SK-N-SH (cell line): ENCODE data around the gene BRCA2. TPM values are rescaled to one million over a fixed set of nuclear protein-coding genes. Genes with fewer than 3 reads are reported as not detected.

ENCODE experiments used
- CTCF ChIA-PET: fragments of 300-600, 350-600 bp; formaldehyde crosslinking; extraction: SDS; loops from one replicate; lab custom pipeline; 2021; lab: Yijun Ruan, JAX
- POLR2A ChIA-PET: fragments of 350-600 bp; sonication (Branson Sonifier 250); formaldehyde crosslinking; extraction: SDS; loops from one replicate; lab custom pipeline; 2020; ENCODE audit warnings: antibody characterized with exemption, inconsistent platforms; lab: Yijun Ruan, JAX
- DNase-seq: peaks from one replicate; pipeline ENCODE4 v3.0.0; 2012
- H2AFZ ChIP-seq: fragments of 200-600 bp; sonication (generic); 2 replicates; pipeline ENCODE4 v1.8.1; 2016; ENCODE audit warnings: antibody characterized with exemption, mild to moderate bottlenecking, low read depth
- H3F3A ChIP-seq: fragments of 200-600 bp; sonication (generic); replicated peaks from 2 replicates; pipeline ENCODE3; 2016; ENCODE audit warnings: antibody characterized with exemption, mild to moderate bottlenecking; ENCODE audit not compliant: insufficient read depth
- H3K27ac ChIP-seq, 2 experiments: fragments of 200-500 bp in 1 of 2; fragments of 200-600 bp in 1 of 2; sonication (Bioruptor generic) in 1 of 2; sonication (generic), shearing (Covaris generic) in 1 of 2; 2 replicates each; pipeline versions ENCODE4 v1.5.1 to v1.6.1; 2014 to 2016; ENCODE audit warnings: low read depth in 2 of 2, inconsistent platforms in 1 of 2, low read length in 1 of 2, mild to moderate bottlenecking in 1 of 2, mixed read lengths in 1 of 2
- H3K27me3 ChIP-seq: fragments of 200-600 bp; sonication (generic), shearing (Covaris generic); 2 replicates; pipeline ENCODE4 v1.6.1; 2016; ENCODE audit warnings: mixed run types; ENCODE audit not compliant: insufficient read depth
- H3K36me3 ChIP-seq, 2 experiments: fragments of 200-500 bp in 1 of 2; fragments of 200-600 bp in 1 of 2; sonication (Bioruptor generic) in 1 of 2; sonication (generic) in 1 of 2; replicated peaks in 1 of 2; 2 replicates each; pipeline versions ENCODE3 to v1.5.1; 2014 to 2016; ENCODE audit warnings: low read length in 1 of 2, mild to moderate bottlenecking in 1 of 2; ENCODE audit not compliant: insufficient read depth in 2 of 2, control insufficient read depth in 1 of 2
- H3K4me1 ChIP-seq, 2 experiments: fragments of 200-500 bp in 1 of 2; fragments of 200-600 bp in 1 of 2; sonication (Bioruptor generic) in 1 of 2; sonication (generic), shearing (Covaris generic) in 1 of 2; 2 replicates each; pipeline versions ENCODE4 v1.5.1 to v1.6.1; 2014 to 2016; ENCODE audit warnings: low read depth in 1 of 2, low read length in 1 of 2, mixed run types in 1 of 2; ENCODE audit not compliant: insufficient read depth in 2 of 2, control insufficient read depth in 1 of 2
- H3K4me2 ChIP-seq: fragments of 200-600 bp; sonication (generic), shearing (Covaris generic); 2 replicates; pipeline ENCODE4 v1.6.1; 2017; ENCODE audit warnings: mixed run types
- H3K4me3 ChIP-seq, 2 experiments: fragments of 200-500 bp in 1 of 2; fragments of 200-600 bp in 1 of 2; sonication (Bioruptor generic) in 1 of 2; sonication (generic), shearing (Covaris generic) in 1 of 2; 2 replicates each; pipeline versions ENCODE4 v1.5.1 to v1.8.1; 2014 to 2016; ENCODE audit warnings: low read depth in 2 of 2, inconsistent platforms in 1 of 2, low read length in 1 of 2, mild to moderate bottlenecking in 1 of 2, mixed read lengths in 1 of 2, moderate library complexity in 1 of 2
- H3K79me2 ChIP-seq: fragments of 200-600 bp; sonication (generic); 2 replicates; pipeline ENCODE4 v1.8.1; 2017; ENCODE audit warnings: mild to moderate bottlenecking; ENCODE audit not compliant: insufficient read depth
- H3K9ac ChIP-seq: fragments of 200-600 bp; sonication (generic); 2 replicates; pipeline ENCODE4 v1.6.1; 2017; ENCODE audit warnings: mixed run types
- H3K9me2 ChIP-seq: fragments of 200-600 bp; sonication (generic); 2 replicates; pipeline ENCODE4 v1.6.1; 2017; ENCODE audit warnings: mixed run types
- H3K9me3 ChIP-seq: fragments of 200-600 bp; sonication (generic); 2 replicates; pipeline ENCODE4 v1.6.1; 2017; ENCODE audit warnings: mixed run types, mild to moderate bottlenecking, moderate library complexity
- H4K20me1 ChIP-seq: fragments of 200-600 bp; sonication (generic); 2 replicates; pipeline ENCODE4 v1.6.1; 2017; ENCODE audit warnings: mild to moderate bottlenecking, mixed run types; ENCODE audit not compliant: insufficient read depth
- CHD2 ChIP-seq: fragments of 150-350 bp; IDR thresholded peaks from 2 replicates; pipeline ENCODE4 v1.6.1; 2018; ENCODE audit warnings: low read length; ENCODE audit not compliant: partially characterized antibody
- ELF1 ChIP-seq: IDR thresholded peaks from 2 replicates; pipeline ENCODE4 v1.4.0; 2012
- EP300 ChIP-seq, 2 experiments: IDR thresholded peaks; 2 replicates each; pipeline versions ENCODE4 v1.4.0 to v1.6.1; 2012; ENCODE audit warnings: borderline replicate concordance in 1 of 2, low read depth in 1 of 2, low read length in 1 of 2
- FOXJ3 ChIP-seq: sonication (generic); formaldehyde crosslinking; IDR thresholded peaks from 2 replicates; pipeline ENCODE4 v1.5.1; 2020; ENCODE audit warnings: mild to moderate bottlenecking, missing genetic modification reagents
- MXI1 ChIP-seq: IDR thresholded peaks from 2 replicates; pipeline ENCODE4 v1.6.1; 2012; ENCODE audit warnings: mild to moderate bottlenecking, low read depth, low read length, improper control_type of control experiment
- NFIC ChIP-seq: IDR thresholded peaks from 2 replicates; pipeline ENCODE4 v1.4.0; 2012; ENCODE audit warnings: borderline replicate concordance
- RAD21 ChIP-seq: IDR thresholded peaks from 2 replicates; pipeline ENCODE4 v1.6.1; 2012; ENCODE audit warnings: mild to moderate bottlenecking, low read length
- YY1 ChIP-seq: IDR thresholded peaks from 2 replicates; pipeline ENCODE4 v1.4.0; 2012; ENCODE audit warnings: low read depth, mild to moderate bottlenecking
- WGBS: methylation state at CpG from one replicate; pipeline ENCODE4 v1.1.6; 2017; ENCODE audit warnings: low lambda C conversion rate; 5-methylcytosine and 5-hydroxymethylcytosine counted together
- polyA plus RNA-seq, 3 experiments: library from polyadenylated mRNA; depleted of rRNA; stranded (reverse); fragments of >200 nt; gene quantifications; 2 replicates each; pipeline ENCODE4 v1.2.3, GENCODE V29; 2012
- TF ChIP-seq, protein P1 (sequence below): IDR thresholded peaks from 2 replicates; pipeline ENCODE4 v1.4.0; 2012; ENCODE audit warnings: low read depth
- TF ChIP-seq, protein P2 (sequence below): fragments of 150-350 bp; IDR thresholded peaks from 2 replicates; pipeline ENCODE4 v1.6.1; 2016; ENCODE audit warnings: mild to moderate bottlenecking, low read depth, low read length
- TF ChIP-seq, protein P3 (sequence below): fragments of 200-600 bp; sonication (generic); IDR thresholded peaks from 2 replicates; pipeline ENCODE4 v1.6.1; 2017; ENCODE audit warnings: antibody characterized with exemption, mild to moderate bottlenecking, moderate library complexity

The BRCA2 gene
- polyA plus RNA-seq, 1 of the 3 experiments (the other 2 are of a cell fraction), result 1.6 TPM

DNA sequence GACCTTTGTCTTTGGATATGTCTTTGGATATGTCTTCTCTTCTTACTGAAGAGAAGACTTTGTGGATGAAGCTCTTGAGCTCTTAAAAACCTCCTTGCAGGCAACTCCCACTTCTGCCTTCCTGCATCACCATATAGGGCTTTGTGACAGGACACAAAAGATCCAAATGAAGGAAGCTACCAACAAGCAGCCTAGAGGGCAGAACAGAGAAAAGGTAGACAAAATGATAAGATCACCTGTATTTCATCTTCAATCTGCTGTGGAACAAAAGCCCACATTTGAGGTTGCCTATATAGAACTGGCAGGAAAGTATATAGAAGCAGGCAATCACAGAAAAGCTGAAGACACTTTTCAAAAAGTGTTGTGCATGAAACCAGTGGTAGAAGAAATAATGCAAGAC is 70.1 kb downstream of the BRCA2 start:
- Histone ChIP-seq H3K4me2 (no peak overlapping the region), H2AFZ (no peak overlapping the region), H3K9ac (no peak overlapping the region), H3K4me1 (no peaks in the 10 kb centered on the region), H3F3A (no peaks in the 10 kb centered on the region), H3K9me2 (no peaks in the 10 kb centered on the region), H4K20me1 (no peaks in the 10 kb centered on the region), H3K9me3 (no peaks in the 10 kb centered on the region), H3K27ac (no peak overlapping the region), H3K27me3 (no peaks in the 10 kb centered on the region), H3K79me2 (no peaks in the 10 kb centered on the region), H3K4me3 (no peak overlapping the region), H3K36me3 (peaks cover 9 to 16% of the 10 kb centered on the region in 2 experiments)
- ChIA-PET CTCF (no interaction called here), POLR2A (no interaction called here)
- DNase-seq, result no peak
- TF ChIP-seq EP300 (IDR thresholded peaks at IDR 0.05; ENCODE audit: borderline replicate concordance in 1 of 2, low read depth in 1 of 2, low read length in 1 of 2) (no peak), ELF1 (no peak), RAD21 (no peak), FOXJ3 (CRISPR knock-in tag) (no peak), NFIC (no peak)
- TF ChIP-seq, protein P1, sequence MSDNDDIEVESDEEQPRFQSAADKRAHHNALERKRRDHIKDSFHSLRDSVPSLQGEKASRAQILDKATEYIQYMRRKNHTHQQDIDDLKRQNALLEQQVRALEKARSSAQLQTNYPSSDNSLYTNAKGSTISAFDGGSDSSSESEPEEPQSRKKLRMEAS, result no peak
- TF ChIP-seq, protein P2, sequence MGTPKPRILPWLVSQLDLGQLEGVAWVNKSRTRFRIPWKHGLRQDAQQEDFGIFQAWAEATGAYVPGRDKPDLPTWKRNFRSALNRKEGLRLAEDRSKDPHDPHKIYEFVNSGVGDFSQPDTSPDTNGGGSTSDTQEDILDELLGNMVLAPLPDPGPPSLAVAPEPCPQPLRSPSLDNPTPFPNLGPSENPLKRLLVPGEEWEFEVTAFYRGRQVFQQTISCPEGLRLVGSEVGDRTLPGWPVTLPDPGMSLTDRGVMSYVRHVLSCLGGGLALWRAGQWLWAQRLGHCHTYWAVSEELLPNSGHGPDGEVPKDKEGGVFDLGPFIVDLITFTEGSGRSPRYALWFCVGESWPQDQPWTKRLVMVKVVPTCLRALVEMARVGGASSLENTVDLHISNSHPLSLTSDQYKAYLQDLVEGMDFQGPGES, result no peak

DNA sequence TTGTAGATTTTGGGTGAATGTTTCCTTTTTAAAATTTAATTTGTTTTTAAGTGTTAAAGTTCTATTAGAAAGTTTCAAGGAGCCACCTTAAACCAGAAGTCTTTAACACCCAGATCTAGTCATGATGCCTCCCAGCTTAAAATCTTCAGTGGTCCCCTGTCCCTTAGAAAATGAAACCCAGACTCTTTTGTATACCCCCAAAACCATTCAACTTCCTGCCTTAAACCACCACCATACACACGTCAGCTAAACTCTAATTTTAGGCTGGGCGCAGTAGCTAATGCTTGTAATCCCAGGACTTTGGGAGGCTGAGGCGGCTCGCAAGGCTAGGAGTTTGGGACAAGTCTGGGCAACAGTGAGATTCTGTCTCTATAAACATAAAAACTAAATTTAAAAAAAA is 74.7 kb downstream of the BRCA2 start:
- no peaks in the 10 kb centered on the region for H3K27me3 ChIP-seq
- H3K9me2 ChIP-seq, result no peaks in the 10 kb centered on the region
- peaks cover 7 to 11% of the 10 kb centered on the region in 2 experiments for H3K36me3 ChIP-seq
- H3F3A ChIP-seq, result no peaks in the 10 kb centered on the region
- TF ChIP-seq MXI1 (no peak), RAD21 (no peak), ELF1 (no peak), CHD2 (no peak), YY1 (no peak)
- TF ChIP-seq, protein P3, sequence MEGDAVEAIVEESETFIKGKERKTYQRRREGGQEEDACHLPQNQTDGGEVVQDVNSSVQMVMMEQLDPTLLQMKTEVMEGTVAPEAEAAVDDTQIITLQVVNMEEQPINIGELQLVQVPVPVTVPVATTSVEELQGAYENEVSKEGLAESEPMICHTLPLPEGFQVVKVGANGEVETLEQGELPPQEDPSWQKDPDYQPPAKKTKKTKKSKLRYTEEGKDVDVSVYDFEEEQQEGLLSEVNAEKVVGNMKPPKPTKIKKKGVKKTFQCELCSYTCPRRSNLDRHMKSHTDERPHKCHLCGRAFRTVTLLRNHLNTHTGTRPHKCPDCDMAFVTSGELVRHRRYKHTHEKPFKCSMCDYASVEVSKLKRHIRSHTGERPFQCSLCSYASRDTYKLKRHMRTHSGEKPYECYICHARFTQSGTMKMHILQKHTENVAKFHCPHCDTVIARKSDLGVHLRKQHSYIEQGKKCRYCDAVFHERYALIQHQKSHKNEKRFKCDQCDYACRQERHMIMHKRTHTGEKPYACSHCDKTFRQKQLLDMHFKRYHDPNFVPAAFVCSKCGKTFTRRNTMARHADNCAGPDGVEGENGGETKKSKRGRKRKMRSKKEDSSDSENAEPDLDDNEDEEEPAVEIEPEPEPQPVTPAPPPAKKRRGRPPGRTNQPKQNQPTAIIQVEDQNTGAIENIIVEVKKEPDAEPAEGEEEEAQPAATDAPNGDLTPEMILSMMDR, result no peak
- 99% methylated on average over 4 of the region's 4 CpGs for WGBS
- no peaks in the 10 kb centered on the region for H3K9me3 ChIP-seq
- no peak overlapping the region for H3K4me3 ChIP-seq
- no peaks in the 10 kb centered on the region for H4K20me1 ChIP-seq
- no peak overlapping the region for H2AFZ ChIP-seq
- ChIA-PET CTCF (interaction anchor here (0.9 kb wide), 1 partner anchor 10 kb away, joined by 3 read pairs; no protein-coding TSS in a partner anchor), POLR2A (no interaction called here)
- no peak for DNase-seq
- H3K79me2 ChIP-seq, result no peaks in the 10 kb centered on the region
- H3K9ac ChIP-seq, result no peak overlapping the region
- no peak overlapping the region for H3K27ac ChIP-seq
- H3K4me1 ChIP-seq, result peaks cover 0 to 4% of the 10 kb centered on the region in 2 experiments; a peak in 1 of 4 replicates
- no peak overlapping the region for H3K4me2 ChIP-seq
